Measurements from ENCODE around the gene INVS.

- no peak for TF ChIP-seq CTCF (IDR thresholded peaks at IDR 0.05)
- no peak for TF ChIP-seq EP300 (IDR thresholded peaks at IDR 0.05; ENCODE audit: low read depth)
- TF ChIP-seq POLR2A (IDR thresholded peaks at IDR 0.05), result no peak
Measured at GRCh38 chr9:100105861-100106260, 6.8 kb downstream of the INVS start.
